Mucosa of stomach (tissue), 1 donor: ENCODE results near the gene MND1.
"Not testable (repeated sequence)": the region's sequence is repeated elsewhere in the genome, so short reads cannot be mapped to it uniquely, and the experiment has no call there.

ENCODE experiments used
- H3K27me3 ChIP-seq: one replicate; pipeline ENCODE4 v1.7.0; 2013; ENCODE audit warnings: mild to moderate bottlenecking, low read length; ENCODE audit not compliant: control insufficient read depth, insufficient read depth
- H3K36me3 ChIP-seq: one replicate; pipeline ENCODE4 v1.7.0; 2013; ENCODE audit warnings: low read length; ENCODE audit not compliant: control insufficient read depth, insufficient read depth
- H3K4me1 ChIP-seq: one replicate; pipeline ENCODE4 v1.7.0; 2013; ENCODE audit warnings: mild to moderate bottlenecking, low read length; ENCODE audit not compliant: control insufficient read depth, insufficient read depth
- H3K4me3 ChIP-seq: one replicate; pipeline ENCODE4 v1.7.0; 2013; ENCODE audit warnings: low read length
- H3K9ac ChIP-seq: one replicate; pipeline ENCODE4 v1.7.0; 2013; ENCODE audit warnings: mild to moderate bottlenecking, low read length, moderate library complexity
- H3K9me3 ChIP-seq: one replicate; pipeline ENCODE4 v1.7.0; 2013; ENCODE audit warnings: mild to moderate bottlenecking, low read length, moderate library complexity; ENCODE audit not compliant: control insufficient read depth
- donor health status: Pancreatic carcinoma.

The MND1 gene

GRCh38 chr4:153413842-153414241 is 69.4 kb downstream of the MND1 start:
- Histone ChIP-seq H3K4me3 (no peak overlapping the region), H3K9me3 (no peaks in the 10 kb centered on the region), H3K27me3 (no peaks in the 10 kb centered on the region), H3K9ac (no peak overlapping the region), H3K36me3 (no peaks in the 10 kb centered on the region), H3K4me1 (no peaks in the 10 kb centered on the region)

- not testable (repeated sequence) for H3K4me1 ChIP-seq, H3K4me3 ChIP-seq, H3K9ac ChIP-seq, H3K27me3 ChIP-seq, H3K9me3 ChIP-seq, H3K36me3 ChIP-seq
Measured at GRCh38 chr4:153416456-153416855, 72.0 kb downstream of the MND1 start.

- Histone ChIP-seq H3K4me3 (no peak overlapping the region), H3K4me1 (no peaks in the 10 kb centered on the region), H3K36me3 (no peaks in the 10 kb centered on the region), H3K9ac (no peak overlapping the region), H3K27me3 (no peaks in the 10 kb centered on the region), H3K9me3 (no peaks in the 10 kb centered on the region)
Measured at GRCh38 chr4:153418121-153418520, 73.6 kb downstream of the MND1 start.

GRCh38 chr4:153418558-153418957 is 74.1 kb downstream of the MND1 start:
- Histone ChIP-seq H3K36me3 (no peaks in the 10 kb centered on the region), H3K9ac (no peak overlapping the region)

GRCh38 chr4:153419029-153419428 is 74.5 kb downstream of the MND1 start:
- H3K4me1 ChIP-seq: no peaks in the 10 kb centered on the region
- H3K4me3 ChIP-seq: no peak overlapping the region
- H3K9ac ChIP-seq: no peak overlapping the region
- H3K9me3 ChIP-seq: no peaks in the 10 kb centered on the region
- H3K27me3 ChIP-seq: no peaks in the 10 kb centered on the region
- H3K36me3 ChIP-seq: no peaks in the 10 kb centered on the region

More at GRCh38 chr4:153418558-153418957, 74.1 kb downstream of the MND1 start:
- no peaks in the 10 kb centered on the region for H3K27me3 ChIP-seq
- no peak overlapping the region for H3K4me3 ChIP-seq
- H3K9me3 ChIP-seq: no peaks in the 10 kb centered on the region
- H3K4me1 ChIP-seq: no peaks in the 10 kb centered on the region

- Histone ChIP-seq H3K9me3 (no peaks in the 10 kb centered on the region), H3K4me1 (no peaks in the 10 kb centered on the region), H3K9ac (no peak overlapping the region), H3K4me3 (no peak overlapping the region), H3K27me3 (no peaks in the 10 kb centered on the region), H3K36me3 (no peaks in the 10 kb centered on the region)
Measured at GRCh38 chr4:153419673-153420278, 75.3 kb downstream of the MND1 start.

GRCh38 chr4:153420361-153420760 is 75.9 kb downstream of the MND1 start:
- no peaks in the 10 kb centered on the region for H3K27me3 ChIP-seq
- no peak overlapping the region for H3K9ac ChIP-seq
- H3K4me1 ChIP-seq: no peaks in the 10 kb centered on the region
- H3K4me3 ChIP-seq: no peak overlapping the region
- no peaks in the 10 kb centered on the region for H3K36me3 ChIP-seq
- no peaks in the 10 kb centered on the region for H3K9me3 ChIP-seq

- Histone ChIP-seq H3K4me1 (no peaks in the 10 kb centered on the region), H3K9me3 (no peaks in the 10 kb centered on the region), H3K27me3 (no peaks in the 10 kb centered on the region), H3K4me3 (no peak overlapping the region), H3K9ac (no peak overlapping the region), H3K36me3 (no peaks in the 10 kb centered on the region)
Measured at GRCh38 chr4:153421941-153422340, 77.5 kb downstream of the MND1 start.

GRCh38 chr4:153426207-153426885 is 81.9 kb downstream of the MND1 start:
- no peaks in the 10 kb centered on the region for H3K27me3 ChIP-seq
- H3K9ac ChIP-seq: no peak overlapping the region
- no peaks in the 10 kb centered on the region for H3K9me3 ChIP-seq
- no peaks in the 10 kb centered on the region for H3K36me3 ChIP-seq
- H3K4me1 ChIP-seq: no peaks in the 10 kb centered on the region
- no peak overlapping the region for H3K4me3 ChIP-seq

- Histone ChIP-seq H3K36me3 (no peaks in the 10 kb centered on the region), H3K4me3 (no peak overlapping the region), H3K4me1 (no peaks in the 10 kb centered on the region), H3K9me3 (no peaks in the 10 kb centered on the region), H3K27me3 (no peaks in the 10 kb centered on the region), H3K9ac (no peak overlapping the region)
Measured at GRCh38 chr4:153427363-153428071, 83.0 kb downstream of the MND1 start.

- Histone ChIP-seq H3K4me3 (no peak overlapping the region), H3K36me3 (no peaks in the 10 kb centered on the region), H3K9ac (no peak overlapping the region), H3K27me3 (no peaks in the 10 kb centered on the region), H3K4me1 (peaks cover 12% of the 10 kb centered on the region), H3K9me3 (no peaks in the 10 kb centered on the region)
Measured at GRCh38 chr4:153428941-153429475, 84.5 kb downstream of the MND1 start.
